Endodermal cell (in vitro differentiated cells): ENCODE results near the gene NAA15. TPM values are rescaled to one million over a fixed set of nuclear protein-coding genes. Genes with fewer than 3 reads are reported as not detected.

Experiments
- DNase-seq: peaks from one replicate; pipeline ENCODE4 v3.0.0-alpha.2; 2017
- H3K27ac ChIP-seq: 2 replicates; pipeline ENCODE4 v1.5.1; 2013; ENCODE audit warnings: mild to moderate bottlenecking, low read depth, low read length, moderate library complexity
- H3K27me3 ChIP-seq: 2 replicates; pipeline ENCODE4 v1.6.1; 2013; ENCODE audit warnings: mild to moderate bottlenecking, low read length, moderate library complexity; ENCODE audit not compliant: insufficient read depth, control insufficient read depth, poor library complexity, severe bottlenecking
- H3K36me3 ChIP-seq: 2 replicates; pipeline ENCODE4 v1.7.0; 2013; ENCODE audit warnings: mild to moderate bottlenecking, low read length, moderate library complexity; ENCODE audit not compliant: control insufficient read depth, insufficient read depth
- H3K4me1 ChIP-seq: one replicate; pipeline ENCODE4 v1.7.0; 2013; ENCODE audit warnings: low read length; ENCODE audit not compliant: control insufficient read depth, insufficient read depth
- H3K4me3 ChIP-seq: 2 replicates; pipeline ENCODE4 v1.5.1; 2013; ENCODE audit warnings: mild to moderate bottlenecking, low read length, moderate library complexity
- H3K9ac ChIP-seq: 2 replicates; pipeline ENCODE4 v1.6.1; 2013; ENCODE audit warnings: mild to moderate bottlenecking, low read length, moderate library complexity; ENCODE audit not compliant: poor library complexity, severe bottlenecking; ENCODE audit errors: extremely low read depth
- H3K9me3 ChIP-seq: 2 replicates; pipeline ENCODE4 v1.6.1; 2013; ENCODE audit warnings: mild to moderate bottlenecking, low read length, moderate library complexity; ENCODE audit not compliant: control insufficient read depth
- H3K27ac Mint-ChIP-seq: 2 replicates; pipeline ENCODE4 v1.8.0; 2020; ENCODE audit warnings: mixed read lengths
- H3K27me3 Mint-ChIP-seq: 2 replicates; pipeline ENCODE4 v1.8.0; 2021; ENCODE audit warnings: mild to moderate bottlenecking, mixed read lengths; ENCODE audit not compliant: insufficient read depth
- H3K36me3 Mint-ChIP-seq: 2 replicates; pipeline ENCODE4 v1.8.0; 2020; ENCODE audit warnings: low read depth, mixed read lengths
- H3K4me1 Mint-ChIP-seq: 2 replicates; pipeline ENCODE4 v1.8.0; 2020; ENCODE audit warnings: mixed read lengths
- H3K4me3 Mint-ChIP-seq: 2 replicates; pipeline ENCODE4 v1.8.0; 2020; ENCODE audit warnings: mild to moderate bottlenecking, moderate library complexity, mixed read lengths
- H3K9me3 Mint-ChIP-seq: 2 replicates; pipeline ENCODE4 v1.8.0; 2020; ENCODE audit warnings: mild to moderate bottlenecking, mixed read lengths
- CTCF ChIP-seq: fragments of 200-600 bp; sonication (generic); conservative IDR thresholded peaks from 2 replicates; pipeline ENCODE4 v1.5.0; 2021; ENCODE audit warnings: antibody characterized with exemption, mild to moderate bottlenecking
- WGBS, 2 experiments: methylation state at CpG; one replicate each; pipeline versions ENCODE4 v1.1.5 to v1.1.7; 2013; ENCODE audit warnings: missing lambda C conversion rate in 2 of 2, mixed read lengths in 1 of 2; ENCODE audit not compliant: insufficient coverage in 1 of 2, insufficient read length in 1 of 2; 5-methylcytosine and 5-hydroxymethylcytosine counted together
- total RNA-seq, 2 donors: library from RNA; stranded (reverse); fragmentation: NEBNext Ultra II Directional in 1 of 2; extraction: Animal tissue kit (Norgen Biotek cat#: 25700) in 1 of 2; gene quantifications; 2 replicates in 1 of 2; 3 replicates in 1 of 2; pipeline ENCODE4 v1.2.1, GENCODE V29; 2021

Gene NAA15
- total RNA-seq, 2 donors from 2014 or later = 64.7 to 78.9 TPM

- no peaks in the 10 kb centered on the region for H3K27me3 Mint-ChIP-seq
- H3K4me1 Mint-ChIP-seq = no peaks in the 10 kb centered on the region
- no peak overlapping the region for H3K9ac ChIP-seq
- H3K36me3 ChIP-seq = peaks cover 75% of the 10 kb centered on the region
- no peak overlapping the region for H3K4me3 ChIP-seq
- no peak for TF ChIP-seq CTCF
- H3K27me3 ChIP-seq = no peaks in the 10 kb centered on the region
- no peaks in the 10 kb centered on the region for H3K9me3 Mint-ChIP-seq
- no peak overlapping the region for H3K27ac ChIP-seq
- 100% methylated on average over 1 of the region's 1 CpG; no CpG with 5 or more reads in 1 of the 2 experiments for WGBS, 2 experiments
- no peaks in the 10 kb centered on the region for H3K4me1 ChIP-seq
- no peak overlapping the region for H3K4me3 Mint-ChIP-seq
- H3K36me3 Mint-ChIP-seq = peaks cover 49% of the 10 kb centered on the region
- H3K9me3 ChIP-seq = no peaks in the 10 kb centered on the region
- no peak overlapping the region for H3K27ac Mint-ChIP-seq
- no peak for DNase-seq
Observed at GRCh38 chr4:139361301-139361700, 60.0 kb downstream of the NAA15 start.

GRCh38 chr4:139367421-139368090 is 66.3 kb downstream of the NAA15 start:
- DNase-seq = no peak
- Mint-ChIP-seq H3K27me3 (no peaks in the 10 kb centered on the region), H3K27ac (no peak overlapping the region), H3K9me3 (no peaks in the 10 kb centered on the region), H3K4me3 (no peak overlapping the region), H3K36me3 (peaks cover 80% of the 10 kb centered on the region), H3K4me1 (no peaks in the 10 kb centered on the region)
- Histone ChIP-seq H3K9me3 (no peaks in the 10 kb centered on the region), H3K4me3 (no peak overlapping the region), H3K36me3 (peaks cover 93% of the 10 kb centered on the region), H3K27ac (no peak overlapping the region), H3K27me3 (no peaks in the 10 kb centered on the region), H3K9ac (no peak overlapping the region), H3K4me1 (no peaks in the 10 kb centered on the region)
- WGBS, 2 experiments = 94 to 100% methylated on average over 1 of the region's 1 CpG
- no peak for TF ChIP-seq CTCF

- H3K27ac ChIP-seq = no peak overlapping the region
- TF ChIP-seq CTCF = no peak
- DNase-seq = no peak
- H3K36me3 ChIP-seq = peaks cover 94% of the 10 kb centered on the region
- Mint-ChIP-seq H3K36me3 (peaks cover 74% of the 10 kb centered on the region), H3K9me3 (no peaks in the 10 kb centered on the region), H3K4me1 (no peaks in the 10 kb centered on the region), H3K4me3 (no peak overlapping the region), H3K27me3 (no peaks in the 10 kb centered on the region), H3K27ac (no peak overlapping the region)
- H3K9me3 ChIP-seq = no peaks in the 10 kb centered on the region
- no peaks in the 10 kb centered on the region for H3K27me3 ChIP-seq
- no peak overlapping the region for H3K9ac ChIP-seq
- H3K4me3 ChIP-seq = no peak overlapping the region
- WGBS, 2 experiments = 100% methylated on average over 1 of the region's 1 CpG
- H3K4me1 ChIP-seq = no peaks in the 10 kb centered on the region
Observed at GRCh38 chr4:139368998-139369397, 67.7 kb downstream of the NAA15 start.
